ENCODE results near the gene ALPI. TPM values are rescaled to one million over a fixed set of nuclear protein-coding genes. Genes with fewer than 3 reads are reported as not detected.

Gene ALPI
- total RNA-seq, 1 donor from 2014 or later, result not detected

DNA sequence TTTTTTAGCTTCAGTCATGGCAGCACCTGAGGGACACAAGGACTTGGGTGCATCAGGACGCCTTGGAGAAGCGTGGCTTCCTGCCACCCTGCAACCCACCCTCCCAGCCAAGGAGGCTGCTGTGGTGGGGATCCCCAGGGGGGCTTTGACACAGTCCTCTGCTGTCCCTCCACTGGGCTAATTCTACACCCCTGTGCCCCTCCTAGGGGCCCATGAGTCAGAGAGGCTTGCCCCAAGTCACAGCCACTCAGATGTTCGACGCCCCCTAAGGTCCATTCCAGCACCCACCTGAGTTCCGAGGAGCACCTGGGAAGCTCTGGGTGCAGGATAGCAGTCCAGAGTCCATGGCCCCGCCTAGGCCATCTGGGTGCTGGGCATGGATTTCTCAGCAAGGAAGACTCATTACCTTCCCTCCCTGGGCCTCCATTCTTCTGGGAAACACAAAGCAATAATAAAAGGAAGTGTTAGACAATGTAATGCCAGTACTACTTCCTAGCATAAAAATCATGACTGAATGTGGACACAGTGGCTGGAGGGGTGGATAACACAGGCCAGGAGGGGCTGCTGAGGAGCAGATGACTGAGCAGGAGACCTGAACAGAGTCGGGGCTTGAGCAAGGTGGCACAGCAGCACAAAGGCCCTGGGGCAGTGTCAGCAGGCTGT, 45.6 kb upstream of the ALPI start:
- no peaks in the 10 kb centered on the region for H3K9me3 Mint-ChIP-seq

GRCh38 chr2:232411901-232412629, 43.9 kb upstream of the ALPI start:
- H3K4me2 ChIP-seq, result no peak overlapping the region
- no peak overlapping the region for H2AFZ ChIP-seq (replicated peaks)
- Mint-ChIP-seq H3K27me3 (ENCODE audit: insufficient read depth, low read depth) (peaks cover 21% of the 10 kb centered on the region), H3K36me3 (no peaks in the 10 kb centered on the region), H3K4me3 (no peak overlapping the region), H3K4me1 (no peaks in the 10 kb centered on the region), H3K27ac (no peak overlapping the region), H3K9me3 (no peaks in the 10 kb centered on the region)
- DNase-seq (ENCODE audit: low spot score), result no peak
- H3K4me1 ChIP-seq, result no peaks in the 10 kb centered on the region
- H3K27ac ChIP-seq, result no peak overlapping the region
- no peak overlapping the region for H3K9ac ChIP-seq
- H3K9me3 ChIP-seq (ENCODE audit: low read depth), result no peaks in the 10 kb centered on the region
- TF ChIP-seq CTCF (IDR thresholded peaks at IDR 0.05) (no peak), EZH2phosphoT487 (IDR thresholded peaks at IDR 0.05) (no peak)
- no peaks in the 10 kb centered on the region for H3F3A ChIP-seq (ENCODE audit: low read depth)
- H3K36me3 ChIP-seq, result no peaks in the 10 kb centered on the region
- no peaks in the 10 kb centered on the region for H4K20me1 ChIP-seq (ENCODE audit: low read depth)
- no peaks in the 10 kb centered on the region for H3K79me2 ChIP-seq (ENCODE audit: low read depth)
- no peak overlapping the region for H3K4me3 ChIP-seq
- H3K27me3 ChIP-seq, result peaks cover 7% of the 10 kb centered on the region

More for the DNA sequence above, 45.6 kb upstream of the ALPI start:
- Histone ChIP-seq H3K36me3 (no peaks in the 10 kb centered on the region), H2AFZ (replicated peaks) (no peak overlapping the region), H3F3A (ENCODE audit: low read depth) (no peaks in the 10 kb centered on the region), H3K4me1 (no peaks in the 10 kb centered on the region), H3K27me3 (no peaks in the 10 kb centered on the region), H3K4me2 (no peak overlapping the region), H3K9ac (no peak overlapping the region), H3K79me2 (ENCODE audit: low read depth) (no peaks in the 10 kb centered on the region), H3K9me3 (ENCODE audit: low read depth) (no peaks in the 10 kb centered on the region), H3K4me3 (no peak overlapping the region), H3K27ac (no peak overlapping the region), H4K20me1 (ENCODE audit: low read depth) (no peaks in the 10 kb centered on the region)
- TF ChIP-seq EZH2 (IDR thresholded peaks at IDR 0.05) (no peak), EZH2phosphoT487 (IDR thresholded peaks at IDR 0.05) (no peak), CTCF (IDR thresholded peaks at IDR 0.05) (no peak)
- H3K27me3 Mint-ChIP-seq (ENCODE audit: insufficient read depth, low read depth), result peaks cover 11% of the 10 kb centered on the region
- H3K27ac Mint-ChIP-seq, result no peak overlapping the region
- no peak for DNase-seq (ENCODE audit: low spot score)
- H3K4me3 Mint-ChIP-seq, result no peak overlapping the region
- H3K36me3 Mint-ChIP-seq, result no peaks in the 10 kb centered on the region
- H3K4me1 Mint-ChIP-seq, result no peaks in the 10 kb centered on the region

DNA sequence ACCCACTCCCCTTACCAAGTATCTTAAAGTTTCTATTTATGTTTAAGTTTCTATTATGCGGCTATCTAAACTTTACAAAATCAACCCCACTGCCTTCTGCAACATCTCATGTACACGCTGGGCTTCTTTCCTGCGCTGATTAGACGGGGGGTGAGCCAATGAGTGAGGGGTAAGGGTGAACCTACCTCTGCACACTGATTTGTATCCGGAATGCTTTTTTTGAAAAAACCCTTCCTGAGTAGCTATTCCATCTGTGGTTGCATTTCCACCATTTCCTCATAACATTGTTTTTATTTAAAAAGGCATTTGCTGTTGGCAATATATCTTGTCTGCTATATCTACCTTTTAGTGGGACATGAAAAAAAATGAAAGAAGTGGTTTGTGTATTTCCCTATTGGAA, 43.0 kb upstream of the ALPI start:
- Mint-ChIP-seq H3K27me3 (ENCODE audit: insufficient read depth, low read depth) (peaks cover 29% of the 10 kb centered on the region), H3K9me3 (no peaks in the 10 kb centered on the region), H3K36me3 (no peaks in the 10 kb centered on the region), H3K27ac (no peak overlapping the region), H3K4me3 (no peak overlapping the region), H3K4me1 (no peaks in the 10 kb centered on the region)
- no peak overlapping the region for H3K4me3 ChIP-seq
- no peaks in the 10 kb centered on the region for H3K9me3 ChIP-seq (ENCODE audit: low read depth)
- no peaks in the 10 kb centered on the region for H3K79me2 ChIP-seq (ENCODE audit: low read depth)
- H4K20me1 ChIP-seq (ENCODE audit: low read depth), result no peaks in the 10 kb centered on the region
- no peak overlapping the region for H2AFZ ChIP-seq (replicated peaks)
- H3K27me3 ChIP-seq, result peaks cover 16% of the 10 kb centered on the region
- no peak for DNase-seq (ENCODE audit: low spot score)
- no peaks in the 10 kb centered on the region for H3K4me1 ChIP-seq
- H3F3A ChIP-seq (ENCODE audit: low read depth), result no peaks in the 10 kb centered on the region
- no peaks in the 10 kb centered on the region for H3K36me3 ChIP-seq
- no peak overlapping the region for H3K4me2 ChIP-seq
- H3K27ac ChIP-seq, result no peak overlapping the region
- no peak overlapping the region for H3K9ac ChIP-seq
- TF ChIP-seq EZH2 (IDR thresholded peaks at IDR 0.05) (no peak), CTCF (IDR thresholded peaks at IDR 0.05) (no peak), EZH2phosphoT487 (IDR thresholded peaks at IDR 0.05) (no peak)
